Endothelial cell of umbilical vein (primary cell): Measurements from ENCODE around the gene GGT7. TPM values are rescaled to one million over a fixed set of nuclear protein-coding genes. Genes with fewer than 3 reads are reported as not detected.

ENCODE experiments used
- BruUV-seq: library from RNA; stranded (reverse); fragments of 400-500 nt; replicated peaks from 2 replicates; lab custom pipeline; 2021; lab: Mats Ljungman, UMichigan
- CTCF ChIA-PET: fragments of 300-600, 350-600 bp; sonication (Branson Sonifier 250); formaldehyde crosslinking; loops from one replicate; lab custom pipeline; 2021; ENCODE audit warnings: antibody characterized with exemption, inconsistent platforms; lab: Charles Lee
- POLR2A ChIA-PET: fragments of 300-600, 350-600 bp; sonication (Branson Sonifier 250); formaldehyde crosslinking; loops from one replicate; lab custom pipeline; 2021; ENCODE audit warnings: antibody characterized with exemption, inconsistent platforms; lab: Charles Lee
- DNase-seq: peaks from one replicate; pipeline ENCODE4 v3.0.0-alpha.2; 2011; ENCODE audit warnings: low read depth, low spot score
- FAIRE-seq: peaks from 2 replicates; lab custom pipeline; 2011; peaks lifted over from hg19 to GRCh38; lab: Jason Lieb, UNC
- H2AFZ ChIP-seq: 2 replicates; pipeline ENCODE4 v1.6.0; 2012; ENCODE audit warnings: low read depth, low read length, control low read depth, inconsistent platforms
- H3K27ac ChIP-seq: 2 replicates; pipeline ENCODE4 v1.5.1; 2011; ENCODE audit warnings: low read depth, mild to moderate bottlenecking, control low read depth, low read length, moderate library complexity; ENCODE audit not compliant: insufficient read depth
- H3K27me3 ChIP-seq, 2 experiments: 2 replicates each; pipeline versions ENCODE4 v1.6.0 to v1.6.1; 2011; ENCODE audit warnings: low read length in 2 of 2, mixed read lengths in 1 of 2; ENCODE audit not compliant: control insufficient read depth in 2 of 2, insufficient read depth in 2 of 2
- H3K36me3 ChIP-seq, 2 experiments: 2 replicates in 1 of 2; 3 replicates in 1 of 2; pipeline ENCODE4 v1.5.1; 2011; ENCODE audit warnings: low read length in 2 of 2, mild to moderate bottlenecking in 1 of 2, moderate library complexity in 1 of 2; ENCODE audit not compliant: control insufficient read depth in 2 of 2, insufficient read depth in 2 of 2; ENCODE audit errors: extremely low read depth in 1 of 2
- H3K4me1 ChIP-seq: 3 replicates; pipeline ENCODE4 v1.5.1; 2011; ENCODE audit warnings: mild to moderate bottlenecking, low read length; ENCODE audit not compliant: control insufficient read depth, insufficient read depth; ENCODE audit errors: extremely low read depth
- H3K4me2 ChIP-seq: 2 replicates; pipeline ENCODE4 v1.6.1; 2011; ENCODE audit warnings: low read length, control low read depth, mixed read lengths; ENCODE audit not compliant: insufficient read depth
- H3K4me3 ChIP-seq, 3 experiments: fragments of 200-600 bp in 1 of 3; sonication (generic), shearing (Covaris generic) in 1 of 3; replicated peaks in 1 of 3; 2 replicates each; pipeline ENCODE4 v1.5.1; 2011 to 2016; ENCODE audit warnings: control low read depth in 3 of 3, low read length in 3 of 3, mild to moderate bottlenecking in 2 of 3, inconsistent platforms in 1 of 3, low read depth in 1 of 3, moderate library complexity in 1 of 3; ENCODE audit not compliant: insufficient read depth in 1 of 3
- H3K79me2 ChIP-seq: 2 replicates; pipeline ENCODE4 v1.6.0; 2012; ENCODE audit warnings: low read length, inconsistent platforms; ENCODE audit not compliant: control insufficient read depth, insufficient read depth
- H3K9ac ChIP-seq: replicated peaks from 2 replicates; pipeline ENCODE3; 2011; ENCODE audit warnings: low read length, control low read depth; ENCODE audit not compliant: insufficient read depth; ENCODE audit errors: extremely low read depth
- H3K9me1 ChIP-seq: replicated peaks from 3 replicates; pipeline ENCODE4 v1.6.0; 2011; ENCODE audit warnings: mild to moderate bottlenecking, low read length; ENCODE audit not compliant: control insufficient read depth, insufficient read depth; ENCODE audit errors: extremely low read depth
- H3K9me3 ChIP-seq: replicated peaks from 2 replicates; pipeline ENCODE4 v1.5.1; 2012; ENCODE audit warnings: low read length, inconsistent platforms; ENCODE audit not compliant: control insufficient read depth, insufficient read depth
- H4K20me1 ChIP-seq: replicated peaks from 2 replicates; pipeline ENCODE3; 2011; ENCODE audit warnings: mild to moderate bottlenecking, low read length; ENCODE audit not compliant: control insufficient read depth, insufficient read depth; ENCODE audit errors: extremely low read depth
- EZH2 ChIP-seq: IDR thresholded peaks from 2 replicates; pipeline ENCODE4 v1.6.1; 2012; ENCODE audit warnings: borderline replicate concordance, low read depth, mild to moderate bottlenecking, moderate library complexity, low read length, inconsistent platforms; ENCODE audit not compliant: severe bottlenecking
- FOS ChIP-seq: IDR thresholded peaks from 2 replicates; pipeline ENCODE4 v1.6.1; 2011; ENCODE audit warnings: mild to moderate bottlenecking, low read length, moderate library complexity, borderline replicate concordance; ENCODE audit not compliant: insufficient read depth
- GATA2 ChIP-seq: IDR thresholded peaks from 2 replicates; pipeline ENCODE4 v1.7.0; 2011; ENCODE audit warnings: low read depth, mild to moderate bottlenecking, moderate library complexity, mixed read lengths, low read length; ENCODE audit not compliant: insufficient read length, insufficient read depth
- JUN ChIP-seq: IDR thresholded peaks from 2 replicates; pipeline ENCODE4 v1.6.1; 2011; ENCODE audit warnings: borderline replicate concordance, low read depth; ENCODE audit not compliant: insufficient read length, insufficient read depth
- MYC ChIP-seq: IDR thresholded peaks from one replicate; pipeline ENCODE4 v1.6.1; 2011; ENCODE audit warnings: mild to moderate bottlenecking, low read depth, low read length
- POLR2A ChIP-seq: IDR thresholded peaks from 2 replicates; pipeline ENCODE4 v1.6.1; 2012; ENCODE audit warnings: low read depth, mild to moderate bottlenecking, control low read depth, low read length
- POLR2AphosphoS5 ChIP-seq: IDR thresholded peaks from 2 replicates; pipeline ENCODE4 v1.6.1; 2012; ENCODE audit warnings: low read depth, mild to moderate bottlenecking, control low read depth, low read length, moderate library complexity; ENCODE audit not compliant: insufficient read depth
- dilution Hi-C: fragments of 300-500 bp; cut with MboI; formaldehyde crosslinking; loops from one replicate; pipeline ENCODE4 v1.15.0; 2019; ENCODE audit warnings: low sequenced_read_pairs; ENCODE audit not compliant: extremely low pct_ligation_motif_present
- intact Hi-C: fragments of 100-400 bp; cut with micrococcal nuclease; formaldehyde crosslinking; loops from one replicate; pipeline ENCODE4 v1.10.0; 2022
- polyA plus RNA-seq, 4 experiments: library from polyadenylated mRNA; depleted of rRNA in 3 of 4; stranded (reverse) in 3 of 4; unstranded in 1 of 4; fragments of >200 nt; gene quantifications; 2 replicates each; pipeline versions ENCODE4 v1.2.1 to v1.2.3, GENCODE V29; 2011 to 2012; ENCODE audit warnings: missing spikeins in 1 of 4
- total RNA-seq: library from RNA; stranded (reverse); gene quantifications from 2 replicates; pipeline ENCODE4 v1.2.3, GENCODE V29; 2021
- TF ChIP-seq, protein P1 (sequence below): IDR thresholded peaks from 2 replicates; pipeline ENCODE4 v1.6.1; 2011; ENCODE audit not compliant: insufficient read depth, insufficient read length
- TF ChIP-seq, protein P2 (sequence below), 2 donors: IDR thresholded peaks; 1 replicate in 1 of 2; 2 replicates in 1 of 2; pipeline ENCODE4 v1.5.1; 2011; ENCODE audit warnings: low read length in 2 of 2, mild to moderate bottlenecking in 2 of 2, moderate library complexity in 2 of 2, control low read depth in 1 of 2, inconsistent platforms in 1 of 2, low read depth in 1 of 2; ENCODE audit not compliant: insufficient read depth in 1 of 2; ENCODE audit errors: extremely low read depth in 1 of 2

Gene GGT7
- total and polyA plus RNA-seq, 2 donors (not counting 3 experiments of a cell fraction or from before 2014, with no cell fraction given), result 4.1 to 5.0 TPM

DNA sequence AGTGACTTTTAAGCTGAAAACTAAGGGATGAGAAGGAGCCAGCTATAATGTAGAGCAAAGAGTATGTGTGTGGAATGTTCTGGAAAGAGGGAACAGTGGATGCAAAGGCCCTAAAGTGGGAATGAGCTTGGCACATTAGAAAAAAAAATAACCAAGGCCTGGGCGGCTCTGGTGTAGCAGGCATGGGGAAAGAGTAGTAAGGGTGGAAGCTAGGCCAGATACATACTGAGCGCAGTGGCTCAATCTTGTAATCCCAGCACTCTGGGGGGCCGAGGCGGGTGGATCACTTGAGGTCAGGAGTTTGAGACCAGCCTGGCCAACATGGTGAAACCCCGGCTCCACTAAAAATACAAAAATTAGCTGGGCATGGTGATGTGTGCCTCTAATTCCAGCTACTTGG lies 8.4 kb downstream of the GGT7 start:
- no peaks in the 10 kb centered on the region for H3K4me1 ChIP-seq
- H3K4me2 ChIP-seq, result no peak overlapping the region
- H4K20me1 ChIP-seq, result no peaks in the 10 kb centered on the region
- dilution Hi-C loops (no loop called here), intact Hi-C loops (no loop called here)
- ChIA-PET POLR2A (interaction anchor here (0.6 kb wide), 1 partner anchor 29 kb away, joined by 4 read pairs; no protein-coding TSS in a partner anchor), CTCF (interaction anchor here (0.8 to 3.6 kb wide), 3 partner anchors 9 to 92 kb away, joined by 3 to 27 read pairs (median 3); partner anchors contain the start of genes GGT7, GSS and MYH7B)
- no peak overlapping the region for H3K9ac ChIP-seq
- H3K79me2 ChIP-seq, result no peaks in the 10 kb centered on the region
- no peak for FAIRE-seq
- no TSS peak for BruUV-seq
- no peaks in the 10 kb centered on the region for H3K9me1 ChIP-seq
- TF ChIP-seq, protein P1, sequence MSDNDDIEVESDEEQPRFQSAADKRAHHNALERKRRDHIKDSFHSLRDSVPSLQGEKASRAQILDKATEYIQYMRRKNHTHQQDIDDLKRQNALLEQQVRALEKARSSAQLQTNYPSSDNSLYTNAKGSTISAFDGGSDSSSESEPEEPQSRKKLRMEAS, result no peak
- TF ChIP-seq EZH2 (no peak), FOS (no peak), GATA2 (no peak), JUN (no peak), MYC (no peak), POLR2A (no peak), POLR2AphosphoS5 (no peak)
- TF ChIP-seq, protein P2, sequence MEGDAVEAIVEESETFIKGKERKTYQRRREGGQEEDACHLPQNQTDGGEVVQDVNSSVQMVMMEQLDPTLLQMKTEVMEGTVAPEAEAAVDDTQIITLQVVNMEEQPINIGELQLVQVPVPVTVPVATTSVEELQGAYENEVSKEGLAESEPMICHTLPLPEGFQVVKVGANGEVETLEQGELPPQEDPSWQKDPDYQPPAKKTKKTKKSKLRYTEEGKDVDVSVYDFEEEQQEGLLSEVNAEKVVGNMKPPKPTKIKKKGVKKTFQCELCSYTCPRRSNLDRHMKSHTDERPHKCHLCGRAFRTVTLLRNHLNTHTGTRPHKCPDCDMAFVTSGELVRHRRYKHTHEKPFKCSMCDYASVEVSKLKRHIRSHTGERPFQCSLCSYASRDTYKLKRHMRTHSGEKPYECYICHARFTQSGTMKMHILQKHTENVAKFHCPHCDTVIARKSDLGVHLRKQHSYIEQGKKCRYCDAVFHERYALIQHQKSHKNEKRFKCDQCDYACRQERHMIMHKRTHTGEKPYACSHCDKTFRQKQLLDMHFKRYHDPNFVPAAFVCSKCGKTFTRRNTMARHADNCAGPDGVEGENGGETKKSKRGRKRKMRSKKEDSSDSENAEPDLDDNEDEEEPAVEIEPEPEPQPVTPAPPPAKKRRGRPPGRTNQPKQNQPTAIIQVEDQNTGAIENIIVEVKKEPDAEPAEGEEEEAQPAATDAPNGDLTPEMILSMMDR (IDR thresholded peaks at IDR 0.05; ENCODE audit: extremely low read depth in 1 of 2, insufficient read depth in 1 of 2, low read depth in 1 of 2, low read length in 2 of 2), result no peak
- H3K27me3 ChIP-seq, result no peaks in the 10 kb centered on the region
- H3K4me3 ChIP-seq, result no peak overlapping the region
- no peak for DNase-seq
- H2AFZ ChIP-seq, result no peak overlapping the region
- H3K9me3 ChIP-seq, result no peaks in the 10 kb centered on the region
- no peaks in the 10 kb centered on the region for H3K36me3 ChIP-seq
- no peak overlapping the region for H3K27ac ChIP-seq
